Smooth muscle cell (in vitro differentiated cells): Measurements from ENCODE around the gene SLFN12L. TPM values are rescaled to one million over a fixed set of nuclear protein-coding genes. Genes with fewer than 3 reads are reported as not detected.
"Not testable (repeated sequence)": the region's sequence is repeated elsewhere in the genome, so short reads cannot be mapped to it uniquely, and the experiment has no call there.

Experiments
- DNase-seq: peaks from one replicate; lab custom pipeline; 2025; ENCODE audit not compliant: unreplicated experiment; lab: John Stamatoyannopoulos, UW
- H2AFZ ChIP-seq: fragments of 200-600 bp; sonication (generic); 2 replicates; pipeline ENCODE4 v1.6.0; 2016; ENCODE audit warnings: antibody characterized with exemption, low read depth, mild to moderate bottlenecking
- H3F3A ChIP-seq: fragments of 200-600 bp; sonication (generic); 2 replicates; pipeline ENCODE4 v1.6.0; 2017; ENCODE audit warnings: antibody characterized with exemption, low read depth
- H3K27ac ChIP-seq: fragments of 200-600 bp; sonication (generic); 2 replicates; pipeline ENCODE4 v1.5.1; 2016; ENCODE audit warnings: low read depth, mild to moderate bottlenecking
- H3K27me3 ChIP-seq: fragments of 200-600 bp; sonication (generic); 2 replicates; pipeline ENCODE4 v1.6.1; 2016; ENCODE audit warnings: low read depth, mild to moderate bottlenecking
- H3K36me3 ChIP-seq: fragments of 200-600 bp; sonication (generic); 2 replicates; pipeline ENCODE4 v1.5.1; 2016; ENCODE audit warnings: low read depth
- H3K4me1 ChIP-seq: fragments of 200-600 bp; sonication (generic); 2 replicates; pipeline ENCODE4 v1.5.1; 2016; ENCODE audit warnings: low read depth
- H3K4me2 ChIP-seq: fragments of 200-600 bp; sonication (generic); 2 replicates; pipeline ENCODE4 v1.6.0; 2016; ENCODE audit warnings: mild to moderate bottlenecking
- H3K4me3 ChIP-seq: fragments of 200-600 bp; sonication (generic); 2 replicates; pipeline ENCODE4 v1.5.1; 2016; ENCODE audit warnings: mild to moderate bottlenecking
- H3K79me2 ChIP-seq: fragments of 200-600 bp; sonication (generic); 2 replicates; pipeline ENCODE4 v1.6.0; 2016; ENCODE audit warnings: low read depth, mild to moderate bottlenecking
- H3K9ac ChIP-seq: fragments of 200-600 bp; sonication (generic); 2 replicates; pipeline ENCODE4 v1.6.0; 2016; ENCODE audit warnings: low read depth
- H3K9me3 ChIP-seq: fragments of 200-600 bp; sonication (generic); replicated peaks from 2 replicates; pipeline ENCODE4 v1.5.1; 2016; ENCODE audit warnings: low read depth
- H4K20me1 ChIP-seq: fragments of 200-600 bp; sonication (generic); 2 replicates; pipeline ENCODE4 v1.6.0; 2016; ENCODE audit warnings: low read depth
- CTCF ChIP-seq: fragments of 200-600 bp; sonication (generic); IDR thresholded peaks from 2 replicates; pipeline ENCODE4 v1.5.1; 2017; ENCODE audit warnings: borderline replicate concordance, mild to moderate bottlenecking, antibody characterized with exemption; ENCODE audit not compliant: insufficient read depth, poor library complexity, severe bottlenecking
- WGBS: methylation state at CpG from one replicate; pipeline ENCODE4 v1.1.7; 2016; ENCODE audit warnings: low lambda C conversion rate; 5-methylcytosine and 5-hydroxymethylcytosine counted together
- polyA plus RNA-seq: library from polyadenylated mRNA; unstranded; fragments of >200 nt; fragmentation: Nextera tagmentation; extraction: Ambion mirVana; gene quantifications from 2 replicates; pipeline ENCODE4 v1.2.1, GENCODE V29; 2016
- total RNA-seq: library from RNA; depleted of rRNA; stranded (reverse); fragments of >200 nt; gene quantifications from 2 replicates; pipeline ENCODE4 v1.2.3, GENCODE V29; 2014

Gene SLFN12L
- total and polyA plus RNA-seq, 2 experiments from 2014 or later: not detected

- no peaks in the 10 kb centered on the region for H3K36me3 ChIP-seq
- H3K27ac ChIP-seq: no peak overlapping the region
- H3K9me3 ChIP-seq: no peaks in the 10 kb centered on the region
- no peaks in the 10 kb centered on the region for H3K79me2 ChIP-seq
- no peaks in the 10 kb centered on the region for H3F3A ChIP-seq
- no peaks in the 10 kb centered on the region for H4K20me1 ChIP-seq
- H2AFZ ChIP-seq: no peak overlapping the region
- H3K4me1 ChIP-seq: no peaks in the 10 kb centered on the region
- no peak overlapping the region for H3K4me2 ChIP-seq
- peaks cover 4% of the 10 kb centered on the region for H3K27me3 ChIP-seq
- 75% methylated on average over 4 of the region's 4 CpGs for WGBS
- DNase-seq: no peak
- no peak for TF ChIP-seq CTCF
- no peak overlapping the region for H3K9ac ChIP-seq
- no peak overlapping the region for H3K4me3 ChIP-seq
These were observed 14.2 kb downstream of the SLFN12L start for GRCh38 chr17:35523296-35523695.

- not testable (repeated sequence) for H2AFZ ChIP-seq, H3K36me3 ChIP-seq, H4K20me1 ChIP-seq, H3K9ac ChIP-seq, H3K4me3 ChIP-seq, H3F3A ChIP-seq, H3K27ac ChIP-seq, H3K79me2 ChIP-seq, H3K4me1 ChIP-seq, H3K9me3 ChIP-seq, DNase-seq, H3K4me2 ChIP-seq, H3K27me3 ChIP-seq
- 75% methylated on average over 5 of the region's 5 CpGs for WGBS
These were observed 15.7 kb downstream of the SLFN12L start for GRCh38 chr17:35521654-35522256.

GRCh38 chr17:35521150-35521549 is 16.3 kb downstream of the SLFN12L start:
- TF ChIP-seq CTCF: no peak
- Histone ChIP-seq H3K36me3 (no peaks in the 10 kb centered on the region), H3K9me3 (no peaks in the 10 kb centered on the region), H3K27me3 (peaks cover 4% of the 10 kb centered on the region), H3K4me2 (no peak overlapping the region), H3K4me3 (no peak overlapping the region), H2AFZ (no peak overlapping the region), H3F3A (no peaks in the 10 kb centered on the region), H3K79me2 (no peaks in the 10 kb centered on the region), H4K20me1 (no peaks in the 10 kb centered on the region), H3K4me1 (no peaks in the 10 kb centered on the region), H3K9ac (no peak overlapping the region), H3K27ac (no peak overlapping the region)
- WGBS: 97% methylated on average over 1 of the region's 1 CpG
- no peak for DNase-seq

- H3K27ac ChIP-seq: no peak overlapping the region
- no peak overlapping the region for H3K9ac ChIP-seq
- DNase-seq: no peak
- no peaks in the 10 kb centered on the region for H3F3A ChIP-seq
- no peak overlapping the region for H2AFZ ChIP-seq
- H3K36me3 ChIP-seq: no peaks in the 10 kb centered on the region
- no peaks in the 10 kb centered on the region for H4K20me1 ChIP-seq
- no peak overlapping the region for H3K4me2 ChIP-seq
- peaks cover under 1% of the 10 kb centered on the region for H3K27me3 ChIP-seq
- TF ChIP-seq CTCF: no peak
- no peaks in the 10 kb centered on the region for H3K9me3 ChIP-seq
- no peaks in the 10 kb centered on the region for H3K4me1 ChIP-seq
- 82% methylated on average over 8 of the region's 8 CpGs for WGBS
- H3K79me2 ChIP-seq: no peaks in the 10 kb centered on the region
- no peak overlapping the region for H3K4me3 ChIP-seq
These were observed 17.5 kb downstream of the SLFN12L start for GRCh38 chr17:35519906-35520442.
